SK-N-SH (cell line): Measurements from ENCODE around the gene NCAN. TPM values are rescaled to one million over a fixed set of nuclear protein-coding genes. Genes with fewer than 3 reads are reported as not detected.

Experiments used
- CTCF ChIA-PET: fragments of 300-600, 350-600 bp; formaldehyde crosslinking; extraction: SDS; loops from one replicate; lab custom pipeline; 2021; lab: Yijun Ruan, JAX
- POLR2A ChIA-PET: fragments of 350-600 bp; sonication (Branson Sonifier 250); formaldehyde crosslinking; extraction: SDS; loops from one replicate; lab custom pipeline; 2020; ENCODE audit warnings: antibody characterized with exemption, inconsistent platforms; lab: Yijun Ruan, JAX
- DNase-seq: peaks from one replicate; pipeline ENCODE4 v3.0.0; 2012
- H2AFZ ChIP-seq: fragments of 200-600 bp; sonication (generic); 2 replicates; pipeline ENCODE4 v1.8.1; 2016; ENCODE audit warnings: antibody characterized with exemption, mild to moderate bottlenecking, low read depth
- H3F3A ChIP-seq: fragments of 200-600 bp; sonication (generic); replicated peaks from 2 replicates; pipeline ENCODE3; 2016; ENCODE audit warnings: antibody characterized with exemption, mild to moderate bottlenecking; ENCODE audit not compliant: insufficient read depth
- H3K27ac ChIP-seq, 2 experiments: fragments of 200-500 bp in 1 of 2; fragments of 200-600 bp in 1 of 2; sonication (Bioruptor generic) in 1 of 2; sonication (generic), shearing (Covaris generic) in 1 of 2; 2 replicates each; pipeline versions ENCODE4 v1.5.1 to v1.6.1; 2014 to 2016; ENCODE audit warnings: low read depth in 2 of 2, inconsistent platforms in 1 of 2, low read length in 1 of 2, mild to moderate bottlenecking in 1 of 2, mixed read lengths in 1 of 2
- H3K27me3 ChIP-seq: fragments of 200-600 bp; sonication (generic), shearing (Covaris generic); 2 replicates; pipeline ENCODE4 v1.6.1; 2016; ENCODE audit warnings: mixed run types; ENCODE audit not compliant: insufficient read depth
- H3K36me3 ChIP-seq, 2 experiments: fragments of 200-500 bp in 1 of 2; fragments of 200-600 bp in 1 of 2; sonication (Bioruptor generic) in 1 of 2; sonication (generic) in 1 of 2; replicated peaks in 1 of 2; 2 replicates each; pipeline versions ENCODE3 to v1.5.1; 2014 to 2016; ENCODE audit warnings: low read length in 1 of 2, mild to moderate bottlenecking in 1 of 2; ENCODE audit not compliant: insufficient read depth in 2 of 2, control insufficient read depth in 1 of 2
- H3K4me1 ChIP-seq, 2 experiments: fragments of 200-500 bp in 1 of 2; fragments of 200-600 bp in 1 of 2; sonication (Bioruptor generic) in 1 of 2; sonication (generic), shearing (Covaris generic) in 1 of 2; 2 replicates each; pipeline versions ENCODE4 v1.5.1 to v1.6.1; 2014 to 2016; ENCODE audit warnings: low read depth in 1 of 2, low read length in 1 of 2, mixed run types in 1 of 2; ENCODE audit not compliant: insufficient read depth in 2 of 2, control insufficient read depth in 1 of 2
- H3K4me2 ChIP-seq: fragments of 200-600 bp; sonication (generic), shearing (Covaris generic); 2 replicates; pipeline ENCODE4 v1.6.1; 2017; ENCODE audit warnings: mixed run types
- H3K4me3 ChIP-seq, 2 experiments: fragments of 200-500 bp in 1 of 2; fragments of 200-600 bp in 1 of 2; sonication (Bioruptor generic) in 1 of 2; sonication (generic), shearing (Covaris generic) in 1 of 2; 2 replicates each; pipeline versions ENCODE4 v1.5.1 to v1.8.1; 2014 to 2016; ENCODE audit warnings: low read depth in 2 of 2, inconsistent platforms in 1 of 2, low read length in 1 of 2, mild to moderate bottlenecking in 1 of 2, mixed read lengths in 1 of 2, moderate library complexity in 1 of 2
- H3K79me2 ChIP-seq: fragments of 200-600 bp; sonication (generic); 2 replicates; pipeline ENCODE4 v1.8.1; 2017; ENCODE audit warnings: mild to moderate bottlenecking; ENCODE audit not compliant: insufficient read depth
- H3K9ac ChIP-seq: fragments of 200-600 bp; sonication (generic); 2 replicates; pipeline ENCODE4 v1.6.1; 2017; ENCODE audit warnings: mixed run types
- H3K9me2 ChIP-seq: fragments of 200-600 bp; sonication (generic); 2 replicates; pipeline ENCODE4 v1.6.1; 2017; ENCODE audit warnings: mixed run types
- H3K9me3 ChIP-seq: fragments of 200-600 bp; sonication (generic); 2 replicates; pipeline ENCODE4 v1.6.1; 2017; ENCODE audit warnings: mixed run types, mild to moderate bottlenecking, moderate library complexity
- H4K20me1 ChIP-seq: fragments of 200-600 bp; sonication (generic); 2 replicates; pipeline ENCODE4 v1.6.1; 2017; ENCODE audit warnings: mild to moderate bottlenecking, mixed run types; ENCODE audit not compliant: insufficient read depth
- CHD2 ChIP-seq: fragments of 150-350 bp; IDR thresholded peaks from 2 replicates; pipeline ENCODE4 v1.6.1; 2018; ENCODE audit warnings: low read length; ENCODE audit not compliant: partially characterized antibody
- EP300 ChIP-seq, 2 experiments: IDR thresholded peaks; 2 replicates each; pipeline versions ENCODE4 v1.4.0 to v1.6.1; 2012; ENCODE audit warnings: borderline replicate concordance in 1 of 2, low read depth in 1 of 2, low read length in 1 of 2
- GATA2 ChIP-seq: sonication (generic); formaldehyde crosslinking; IDR thresholded peaks from 2 replicates; pipeline ENCODE4 v1.5.0; 2020; ENCODE audit warnings: mild to moderate bottlenecking, missing genetic modification reagents
- MEF2A ChIP-seq: IDR thresholded peaks from 2 replicates; pipeline ENCODE4 v1.4.0; 2012; ENCODE audit warnings: low read depth, borderline replicate concordance
- MXI1 ChIP-seq: IDR thresholded peaks from 2 replicates; pipeline ENCODE4 v1.6.1; 2012; ENCODE audit warnings: mild to moderate bottlenecking, low read depth, low read length, improper control_type of control experiment
- NFIC ChIP-seq: IDR thresholded peaks from 2 replicates; pipeline ENCODE4 v1.4.0; 2012; ENCODE audit warnings: borderline replicate concordance
- NRF1 ChIP-seq: IDR thresholded peaks from 2 replicates; pipeline ENCODE4 v1.6.1; 2012; ENCODE audit warnings: low read depth, mild to moderate bottlenecking, low read length
- RAD21 ChIP-seq: IDR thresholded peaks from 2 replicates; pipeline ENCODE4 v1.6.1; 2012; ENCODE audit warnings: mild to moderate bottlenecking, low read length
- RCOR1 ChIP-seq: fragments of 150-350 bp; IDR thresholded peaks from 2 replicates; pipeline ENCODE4 v1.6.1; 2017; ENCODE audit warnings: antibody characterized with exemption, low read length
- RXRA ChIP-seq: IDR thresholded peaks from 2 replicates; pipeline ENCODE4 v1.4.0; 2012; ENCODE audit warnings: low read depth, mild to moderate bottlenecking, borderline replicate concordance
- SIN3A ChIP-seq: IDR thresholded peaks from 2 replicates; pipeline ENCODE4 v1.6.1; 2012; ENCODE audit warnings: low read depth, mild to moderate bottlenecking, low read length, moderate library complexity, borderline replicate concordance
- TAF1 ChIP-seq: IDR thresholded peaks from 2 replicates; pipeline ENCODE4 v1.6.1; 2012; ENCODE audit warnings: low read depth, mild to moderate bottlenecking, low read length, moderate library complexity, borderline replicate concordance
- TCF12 ChIP-seq: IDR thresholded peaks from 2 replicates; pipeline ENCODE4 v1.4.0; 2012
- TEAD4 ChIP-seq: IDR thresholded peaks from 2 replicates; pipeline ENCODE4 v1.4.0; 2012; ENCODE audit warnings: mild to moderate bottlenecking, borderline replicate concordance; ENCODE audit not compliant: insufficient read depth
- WGBS: methylation state at CpG from one replicate; pipeline ENCODE4 v1.1.6; 2017; ENCODE audit warnings: low lambda C conversion rate; 5-methylcytosine and 5-hydroxymethylcytosine counted together
- polyA plus RNA-seq, 3 experiments: library from polyadenylated mRNA; depleted of rRNA; stranded (reverse); fragments of >200 nt; gene quantifications; 2 replicates each; pipeline ENCODE4 v1.2.3, GENCODE V29; 2012
- TF ChIP-seq, protein P1 (sequence below): fragments of 150-350 bp; IDR thresholded peaks from 2 replicates; pipeline ENCODE4 v1.6.1; 2016; ENCODE audit warnings: mild to moderate bottlenecking, low read depth, low read length
- TF ChIP-seq, protein P2 (sequence below): IDR thresholded peaks from 2 replicates; pipeline ENCODE4 v1.4.0; 2012; ENCODE audit warnings: low read depth, borderline replicate concordance
- TF ChIP-seq, protein P3 (sequence below): IDR thresholded peaks from 2 replicates; pipeline ENCODE4; 2012
- TF ChIP-seq, protein P4 (sequence below): IDR thresholded peaks from 2 replicates; pipeline ENCODE4 v1.4.0; 2012; ENCODE audit warnings: low read depth, borderline replicate concordance
- TF ChIP-seq, protein P5 (sequence below): IDR thresholded peaks from 2 replicates; pipeline ENCODE4 v1.4.0; 2012; ENCODE audit warnings: low read depth

The NCAN gene
- polyA plus RNA-seq, 1 of the 3 experiments (the other 2 are of a cell fraction), result 0.03 TPM

DNA sequence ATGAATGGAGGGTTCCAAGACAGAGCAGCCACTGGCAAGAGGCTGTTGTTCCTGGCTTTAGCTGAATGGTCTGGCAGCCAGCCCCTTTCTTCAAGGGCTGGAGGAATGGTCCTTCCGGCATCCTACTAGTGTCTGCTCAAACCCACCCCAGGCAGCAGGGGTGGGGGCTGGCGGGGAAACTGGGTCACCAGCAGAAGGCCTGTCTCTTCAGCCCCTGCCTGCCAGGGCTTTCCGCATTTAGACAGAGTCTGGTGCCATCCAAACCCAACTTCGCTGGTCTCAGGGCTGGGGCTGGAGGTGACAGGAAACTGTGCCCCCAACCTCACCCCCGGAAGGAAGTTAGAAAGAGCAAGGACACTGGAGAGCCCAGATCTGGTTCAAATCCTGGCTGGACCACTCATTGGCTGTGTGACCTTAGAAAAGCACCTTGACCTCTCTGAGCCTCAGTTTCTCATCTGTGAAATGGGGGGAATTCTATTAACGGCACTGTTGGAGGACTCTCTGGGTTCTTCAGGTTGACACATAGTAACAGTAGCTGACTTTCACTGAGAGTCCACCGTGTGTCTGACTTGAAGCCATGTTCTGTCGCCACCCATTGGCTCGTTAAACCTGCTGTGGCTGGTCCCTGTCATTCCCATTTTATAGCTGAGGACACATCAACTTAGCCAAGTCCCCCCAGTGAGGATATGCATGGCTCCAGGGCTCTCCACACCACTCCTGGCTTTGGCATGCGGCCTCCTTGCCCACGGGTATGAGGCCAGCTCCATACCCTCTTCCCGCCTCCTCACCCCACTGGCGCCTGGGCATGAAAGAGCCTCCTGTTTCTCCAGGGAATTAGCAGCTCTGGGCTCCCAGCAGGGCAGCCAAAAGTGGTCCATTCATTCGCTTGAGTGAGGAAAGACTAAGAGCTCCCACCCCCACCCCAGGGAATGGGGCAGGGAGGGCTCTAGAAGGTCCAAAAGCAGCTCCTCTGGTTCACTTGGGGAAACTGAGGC is 6.0 kb upstream of the NCAN start (continued):
- TF ChIP-seq, protein P1, sequence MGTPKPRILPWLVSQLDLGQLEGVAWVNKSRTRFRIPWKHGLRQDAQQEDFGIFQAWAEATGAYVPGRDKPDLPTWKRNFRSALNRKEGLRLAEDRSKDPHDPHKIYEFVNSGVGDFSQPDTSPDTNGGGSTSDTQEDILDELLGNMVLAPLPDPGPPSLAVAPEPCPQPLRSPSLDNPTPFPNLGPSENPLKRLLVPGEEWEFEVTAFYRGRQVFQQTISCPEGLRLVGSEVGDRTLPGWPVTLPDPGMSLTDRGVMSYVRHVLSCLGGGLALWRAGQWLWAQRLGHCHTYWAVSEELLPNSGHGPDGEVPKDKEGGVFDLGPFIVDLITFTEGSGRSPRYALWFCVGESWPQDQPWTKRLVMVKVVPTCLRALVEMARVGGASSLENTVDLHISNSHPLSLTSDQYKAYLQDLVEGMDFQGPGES, result no peak
- no peak for TF ChIP-seq RXRA
- no peak for TF ChIP-seq MEF2A
- no peak for TF ChIP-seq RCOR1
- TF ChIP-seq CHD2, result no peak
- TF ChIP-seq MXI1, result no peak
- TF ChIP-seq TCF12, result no peak

DNA sequence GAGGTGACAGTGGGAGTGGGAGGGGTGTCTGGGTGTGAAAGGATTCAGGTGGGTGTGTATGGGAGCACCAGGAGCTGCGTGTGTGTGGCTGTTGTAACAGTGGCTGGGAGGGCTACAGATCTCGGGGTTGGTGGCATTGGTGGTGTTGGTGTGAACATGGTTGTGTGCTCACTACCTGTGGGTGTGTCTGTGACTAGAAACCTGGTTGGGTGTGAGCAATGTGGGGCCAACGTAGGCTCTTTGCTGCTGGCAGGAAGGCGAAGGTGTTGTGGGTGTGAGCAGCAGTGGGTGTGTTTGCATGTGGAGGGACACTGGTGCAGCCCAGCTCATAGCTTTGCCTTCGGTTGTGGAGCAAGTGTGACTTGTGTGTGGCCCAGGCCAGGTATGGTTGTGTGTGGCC is 4.8 kb upstream of the NCAN start:
- Histone ChIP-seq H3K36me3 (peaks cover 0 to 4% of the 10 kb centered on the region in 2 experiments), H3K4me3 (no peak overlapping the region), H3K9ac (no peak overlapping the region), H3K9me2 (no peaks in the 10 kb centered on the region), H4K20me1 (no peaks in the 10 kb centered on the region), H3K27me3 (peaks cover 11% of the 10 kb centered on the region), H3K9me3 (no peaks in the 10 kb centered on the region), H3K4me1 (peaks cover 0 to 13% of the 10 kb centered on the region in 2 experiments; a peak in 1 of 4 replicates), H3K4me2 (no peak overlapping the region), H3F3A (no peaks in the 10 kb centered on the region), H3K27ac (no peak overlapping the region), H3K79me2 (peaks cover 12% of the 10 kb centered on the region; the same call in 1 of the 2 replicates), H2AFZ (no peak overlapping the region)
- TF ChIP-seq MEF2A (no peak), NRF1 (no peak), SIN3A (no peak), TEAD4 (no peak), CHD2 (no peak), NFIC (no peak), EP300 (IDR thresholded peaks at IDR 0.05; ENCODE audit: borderline replicate concordance in 1 of 2, low read depth in 1 of 2, low read length in 1 of 2) (no peak), MXI1 (no peak), RAD21 (no peak), TCF12 (no peak), GATA2 (CRISPR knock-in tag) (no peak), TAF1 (no peak)
- TF ChIP-seq, protein P2, sequence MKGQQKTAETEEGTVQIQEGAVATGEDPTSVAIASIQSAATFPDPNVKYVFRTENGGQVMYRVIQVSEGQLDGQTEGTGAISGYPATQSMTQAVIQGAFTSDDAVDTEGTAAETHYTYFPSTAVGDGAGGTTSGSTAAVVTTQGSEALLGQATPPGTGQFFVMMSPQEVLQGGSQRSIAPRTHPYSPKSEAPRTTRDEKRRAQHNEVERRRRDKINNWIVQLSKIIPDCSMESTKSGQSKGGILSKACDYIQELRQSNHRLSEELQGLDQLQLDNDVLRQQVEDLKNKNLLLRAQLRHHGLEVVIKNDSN, result no peak
- TF ChIP-seq, protein P3, sequence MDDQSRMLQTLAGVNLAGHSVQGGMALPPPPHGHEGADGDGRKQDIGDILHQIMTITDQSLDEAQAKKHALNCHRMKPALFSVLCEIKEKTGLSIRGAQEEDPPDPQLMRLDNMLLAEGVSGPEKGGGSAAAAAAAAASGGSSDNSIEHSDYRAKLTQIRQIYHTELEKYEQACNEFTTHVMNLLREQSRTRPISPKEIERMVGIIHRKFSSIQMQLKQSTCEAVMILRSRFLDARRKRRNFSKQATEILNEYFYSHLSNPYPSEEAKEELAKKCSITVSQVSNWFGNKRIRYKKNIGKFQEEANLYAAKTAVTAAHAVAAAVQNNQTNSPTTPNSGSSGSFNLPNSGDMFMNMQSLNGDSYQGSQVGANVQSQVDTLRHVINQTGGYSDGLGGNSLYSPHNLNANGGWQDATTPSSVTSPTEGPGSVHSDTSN, result no peak
- TF ChIP-seq, protein P4, sequence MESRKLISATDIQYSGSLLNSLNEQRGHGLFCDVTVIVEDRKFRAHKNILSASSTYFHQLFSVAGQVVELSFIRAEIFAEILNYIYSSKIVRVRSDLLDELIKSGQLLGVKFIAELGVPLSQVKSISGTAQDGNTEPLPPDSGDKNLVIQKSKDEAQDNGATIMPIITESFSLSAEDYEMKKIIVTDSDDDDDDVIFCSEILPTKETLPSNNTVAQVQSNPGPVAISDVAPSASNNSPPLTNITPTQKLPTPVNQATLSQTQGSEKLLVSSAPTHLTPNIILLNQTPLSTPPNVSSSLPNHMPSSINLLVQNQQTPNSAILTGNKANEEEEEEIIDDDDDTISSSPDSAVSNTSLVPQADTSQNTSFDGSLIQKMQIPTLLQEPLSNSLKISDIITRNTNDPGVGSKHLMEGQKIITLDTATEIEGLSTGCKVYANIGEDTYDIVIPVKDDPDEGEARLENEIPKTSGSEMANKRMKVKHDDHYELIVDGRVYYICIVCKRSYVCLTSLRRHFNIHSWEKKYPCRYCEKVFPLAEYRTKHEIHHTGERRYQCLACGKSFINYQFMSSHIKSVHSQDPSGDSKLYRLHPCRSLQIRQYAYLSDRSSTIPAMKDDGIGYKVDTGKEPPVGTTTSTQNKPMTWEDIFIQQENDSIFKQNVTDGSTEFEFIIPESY, result no peak
- TF ChIP-seq, protein P5, sequence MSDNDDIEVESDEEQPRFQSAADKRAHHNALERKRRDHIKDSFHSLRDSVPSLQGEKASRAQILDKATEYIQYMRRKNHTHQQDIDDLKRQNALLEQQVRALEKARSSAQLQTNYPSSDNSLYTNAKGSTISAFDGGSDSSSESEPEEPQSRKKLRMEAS, result no peak
- no peak for DNase-seq
- 6% methylated on average over 4 of the region's 5 CpGs for WGBS
- ChIA-PET POLR2A (no interaction called here), CTCF (interaction anchor here (1.2 kb wide), 1 partner anchor 15 kb away, joined by 3 read pairs; the partner anchor contains the start of genes BORCS8 and RFXANK)
